ENCODE results near the gene SLCO2A1.

GRCh38 chr3:134018850-134019249, 10.9 kb downstream of the SLCO2A1 start:
- no peak for TF ChIP-seq ZNF792 (tag by site-specific recombination; IDR thresholded peaks at IDR 0.05)
- no peak for TF ChIP-seq ZBTB1 (tag by site-specific recombination; IDR thresholded peaks at IDR 0.05)
- TF ChIP-seq ZNF664 (tag by site-specific recombination; IDR thresholded peaks at IDR 0.05): no peak
- no peak for TF ChIP-seq ELK4 (IDR thresholded peaks at IDR 0.05; ENCODE audit: borderline replicate concordance, low read depth, low read length)
